SH-SY5Y (cell line): ENCODE measurements around the gene PRSS1.

Experiments used
- GATA2 ChIP-seq: IDR thresholded peaks from 2 replicates; pipeline ENCODE4 v1.6.1; 2011; ENCODE audit warnings: mild to moderate bottlenecking, low read depth, low read length
- GATA3 ChIP-seq: IDR thresholded peaks from 2 replicates; pipeline ENCODE4 v1.6.1; 2011; ENCODE audit warnings: low read depth, mild to moderate bottlenecking, low read length, moderate library complexity

- no peak for TF ChIP-seq GATA2
- TF ChIP-seq GATA3 = no peak
Measured at GRCh38 chr7:142749218-142749993, at the start of gene PRSS1.
